Stromal cell of bone marrow (primary cell): ENCODE measurements around the gene INS.
A peak's percentile ranks its signal among the peaks of the same experiment; 100 is the strongest.

ENCODE experiments used
- DNase-seq: peaks from one replicate; pipeline ENCODE4 v3.0.0-alpha.2; 2012; ENCODE audit warnings: low read depth

The INS gene

GRCh38 chr11:2164861-2165555, 4.0 kb upstream of the INS start:
- no peak for DNase-seq

GRCh38 chr11:2164081-2164480, 3.1 kb upstream of the INS start:
- DNase-seq = no peak

- no peak for DNase-seq
Observed at GRCh38 chr11:2163428-2163978, 2.5 kb upstream of the INS start.

GRCh38 chr11:2159536-2160413, 1.2 kb downstream of the INS start:
- no peak for DNase-seq

GRCh38 chr11:2158966-2159365, 2.0 kb downstream of the INS start:
- no peak for DNase-seq

GRCh38 chr11:2158296-2158737, 2.7 kb downstream of the INS start:
- no peak for DNase-seq

GRCh38 chr11:2157294-2158040, 3.5 kb downstream of the INS start:
- DNase-seq = no peak

- DNase-seq = no peak
Observed at GRCh38 chr11:2156416-2157182, 4.4 kb downstream of the INS start.

GRCh38 chr11:2155511-2155910, 5.5 kb downstream of the INS start:
- no peak for DNase-seq

- DNase-seq = no peak
Observed at GRCh38 chr11:2154889-2155288, 6.1 kb downstream of the INS start.

- no peak for DNase-seq
Observed at GRCh38 chr11:2154195-2154585, 6.8 kb downstream of the INS start.

- DNase-seq = no peak
Observed at GRCh38 chr11:2153581-2154194, 7.3 kb downstream of the INS start.

- DNase-seq = peak; percentile 34
Observed at GRCh38 chr11:2151500-2152257, 9.3 kb downstream of the INS start.

GRCh38 chr11:2149864-2150847, 10.9 kb downstream of the INS start:
- DNase-seq = no peak

- DNase-seq = no peak
Observed at GRCh38 chr11:2149460-2149859, 11.5 kb downstream of the INS start.

- DNase-seq = no peak
Observed at GRCh38 chr11:2148595-2148994, 12.4 kb downstream of the INS start.

- no peak for DNase-seq
Observed at GRCh38 chr11:2147391-2147790, 13.6 kb downstream of the INS start.

GRCh38 chr11:2146051-2146450, 15.0 kb downstream of the INS start:
- no peak for DNase-seq
